SKM-1 (cell line): ENCODE results near the gene ZNF605.
"Not testable (repeated sequence)": the region's sequence is repeated elsewhere in the genome, so short reads cannot be mapped to it uniquely, and the experiment has no call there.

Experiments used
- DNase-seq: peaks from one replicate; lab custom pipeline; 2025; ENCODE audit not compliant: unreplicated experiment; lab: John Stamatoyannopoulos, UW

Gene ZNF605

DNA sequence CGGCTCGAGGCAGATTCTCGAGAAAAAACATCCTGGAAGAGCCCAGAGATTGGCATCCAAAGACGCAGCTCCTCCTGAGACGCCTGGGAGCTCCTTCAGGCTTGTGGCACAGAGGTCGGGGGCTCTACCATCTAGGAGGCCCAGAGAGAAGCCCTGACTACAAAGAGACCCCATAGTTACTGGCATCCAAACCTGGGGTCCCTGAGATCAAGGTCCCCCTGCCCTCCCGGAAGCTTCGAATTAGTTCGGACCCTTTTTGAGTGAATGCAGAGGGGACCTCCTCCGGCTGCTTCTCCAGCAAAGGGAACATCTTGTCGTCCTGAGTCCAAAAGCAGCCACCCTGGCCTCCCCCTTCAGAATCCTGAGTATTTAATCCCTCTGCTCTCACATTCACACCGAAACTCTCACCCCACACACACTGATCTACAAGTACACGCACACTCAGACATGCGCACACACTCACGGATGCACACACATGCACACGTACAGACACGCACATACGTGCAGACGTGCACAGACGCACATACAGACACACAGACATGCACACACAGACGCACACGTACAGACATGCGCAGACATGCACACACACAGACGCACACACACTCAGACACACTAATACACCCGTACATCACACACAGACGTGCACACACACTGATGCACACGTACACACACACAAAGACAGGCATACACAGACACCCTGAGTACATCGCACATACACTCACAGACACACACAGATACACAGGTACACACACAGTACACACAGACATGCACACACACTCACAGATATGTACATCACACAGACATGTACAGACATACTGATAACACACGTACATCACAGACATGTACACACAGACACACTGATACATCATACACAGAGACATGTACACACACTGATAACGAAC is 5.9 kb downstream of the ZNF605 start:
- DNase-seq = no peak

DNA sequence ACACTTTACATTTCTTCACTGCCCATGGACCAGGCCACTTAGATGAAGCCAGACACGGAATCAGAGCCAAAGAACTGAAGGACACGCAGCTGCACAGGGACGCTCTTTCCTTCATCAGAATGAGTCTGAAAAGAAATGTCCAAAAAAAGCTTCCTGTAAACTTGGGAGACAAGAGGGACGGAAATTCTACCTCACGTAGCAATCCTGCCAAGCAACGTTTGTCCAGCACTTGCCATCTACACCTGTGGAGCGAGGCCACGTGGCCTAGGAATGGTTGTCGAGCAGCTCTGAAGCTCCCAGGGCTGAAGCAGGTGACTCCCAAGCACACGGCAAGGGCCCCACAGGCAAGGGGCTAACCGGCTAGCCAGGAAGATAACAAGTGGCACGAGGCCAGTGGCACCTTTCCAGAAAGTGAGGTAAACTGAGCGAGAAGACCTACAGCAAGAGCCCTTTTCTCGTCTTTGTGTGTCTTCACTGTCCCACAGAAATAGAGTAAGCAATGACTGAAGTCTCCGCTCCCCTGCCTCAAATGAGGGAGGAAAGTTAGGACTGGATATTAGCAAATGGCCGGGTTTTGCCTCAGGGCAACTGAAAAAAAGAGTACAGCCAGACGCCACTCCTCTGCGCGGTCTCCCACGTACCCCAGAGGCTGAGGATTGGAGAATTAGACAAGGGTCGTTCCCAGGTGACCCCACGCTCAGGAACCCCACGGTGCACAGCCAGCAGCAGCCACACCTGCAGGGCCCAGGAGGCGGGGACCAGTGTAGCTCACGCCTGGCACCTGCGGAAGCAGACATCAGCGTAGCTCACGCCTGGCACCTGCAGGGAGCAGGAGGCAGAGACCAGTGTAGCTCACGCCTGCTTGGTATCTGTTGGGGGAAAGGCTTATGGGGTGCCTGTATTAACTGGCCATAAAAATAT is 7.7 kb downstream of the ZNF605 start:
- DNase-seq = no peak

DNA sequence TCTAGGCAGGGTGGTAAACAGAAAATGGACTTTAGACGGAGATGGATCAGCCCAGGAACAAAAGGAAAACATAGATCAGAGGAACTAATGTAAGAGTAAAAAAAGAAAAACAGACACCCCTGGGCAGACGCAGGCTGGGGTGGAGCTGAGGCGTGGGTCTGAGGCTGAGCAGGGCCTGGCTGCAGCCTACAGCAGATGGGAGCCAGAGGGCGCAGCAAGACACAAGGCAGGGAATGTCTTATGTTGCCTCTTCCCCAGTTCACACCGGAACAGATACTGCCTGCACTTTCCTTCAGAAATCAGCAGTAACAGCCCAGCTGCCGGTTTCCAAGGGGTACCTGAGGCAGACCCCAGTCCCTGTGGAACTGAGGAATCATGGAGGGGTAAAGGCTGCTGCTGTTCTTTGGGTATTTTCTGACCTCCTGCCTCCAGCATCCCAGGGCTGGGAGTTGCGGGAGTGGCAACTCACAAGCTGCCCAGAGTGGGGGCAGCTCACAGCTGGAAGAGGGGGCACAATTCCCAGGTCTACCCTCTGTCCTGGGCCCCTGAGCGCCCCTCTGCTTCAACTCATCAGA is 9.8 kb downstream of the ZNF605 start:
- DNase-seq = no peak

DNA sequence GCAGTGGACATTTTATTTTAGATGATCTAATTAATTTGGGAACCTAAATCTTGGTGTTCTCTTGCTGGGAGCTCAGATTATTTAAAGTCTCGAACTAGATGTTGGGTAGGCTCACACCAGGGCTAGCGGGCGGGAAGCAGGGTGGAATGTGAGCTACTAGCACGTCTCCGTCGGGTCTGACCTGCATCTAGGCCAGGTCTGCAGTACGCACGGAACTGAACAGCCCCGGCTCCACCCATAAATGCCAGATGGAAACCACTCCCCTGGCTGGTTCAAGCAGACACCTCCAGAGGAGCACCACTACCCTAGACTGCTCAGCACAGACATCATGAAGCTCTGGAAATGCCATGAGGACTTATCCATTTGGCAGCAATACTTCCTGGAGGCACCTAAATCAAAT is 10.3 kb downstream of the ZNF605 start:
- DNase-seq = no peak

- DNase-seq = no peak
These were observed 13.5 kb downstream of the ZNF605 start for GRCh38 chr12:132942611-132943010.

DNA sequence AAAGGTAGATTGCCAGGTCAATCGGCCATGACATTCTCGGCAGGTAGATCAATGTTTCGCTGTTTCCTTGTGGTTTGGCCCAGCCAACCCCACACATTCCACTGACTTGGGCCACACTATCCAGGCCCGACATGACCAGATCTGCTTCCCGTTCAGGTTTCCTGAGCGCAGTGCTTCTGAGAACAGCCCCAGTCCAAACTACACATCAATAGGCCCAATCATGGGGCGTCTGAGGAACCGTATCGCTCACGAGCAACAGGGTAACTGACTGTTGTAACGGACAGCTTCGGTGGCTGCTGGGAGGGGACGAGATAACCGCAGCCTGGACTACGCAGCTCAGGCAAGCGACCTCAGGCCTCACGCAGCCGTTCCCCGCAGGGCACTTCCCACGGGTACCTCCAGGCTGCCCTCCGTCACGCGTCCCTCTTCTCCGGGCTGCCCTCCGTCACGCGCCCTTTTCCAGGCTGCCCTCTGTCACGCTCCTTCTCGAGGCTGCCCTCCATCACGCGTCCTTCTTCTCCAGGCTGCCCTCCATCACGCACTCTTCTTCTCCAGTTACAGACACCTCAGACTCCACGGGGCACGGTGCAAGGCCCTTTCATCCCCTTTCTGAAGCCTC is 14.7 kb downstream of the ZNF605 start:
- no peak for DNase-seq

DNA sequence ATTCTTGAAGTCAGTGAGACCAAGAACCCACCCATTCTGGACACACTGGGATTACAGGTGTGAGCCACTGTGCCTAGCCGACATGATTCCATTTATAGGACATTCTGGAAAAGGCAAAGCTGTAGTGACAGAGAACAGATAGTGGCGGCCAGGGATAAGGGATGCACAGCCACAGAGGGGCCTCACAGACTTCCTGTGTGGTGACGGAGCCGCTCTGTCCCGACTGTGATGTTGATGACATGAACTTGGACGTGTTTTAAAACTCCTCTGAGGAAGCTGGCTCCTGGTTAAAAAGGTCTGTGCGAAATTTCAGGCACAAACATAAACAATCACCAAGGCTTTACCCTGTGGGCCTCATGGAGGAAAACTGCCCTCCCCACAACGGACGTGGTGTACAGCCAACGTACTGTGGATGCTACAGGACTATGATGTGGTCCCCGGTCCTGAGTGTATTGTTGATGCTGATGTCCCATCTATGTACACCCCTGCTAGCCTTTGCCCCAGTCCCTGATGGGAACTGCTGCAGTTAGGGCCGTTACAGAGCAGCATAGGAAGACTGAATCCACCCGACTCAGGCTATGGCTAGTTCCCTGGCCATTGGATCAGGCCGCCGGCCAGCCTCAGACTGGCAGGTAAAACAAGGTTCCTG is 15.9 kb downstream of the ZNF605 start:
- DNase-seq = no peak

DNA sequence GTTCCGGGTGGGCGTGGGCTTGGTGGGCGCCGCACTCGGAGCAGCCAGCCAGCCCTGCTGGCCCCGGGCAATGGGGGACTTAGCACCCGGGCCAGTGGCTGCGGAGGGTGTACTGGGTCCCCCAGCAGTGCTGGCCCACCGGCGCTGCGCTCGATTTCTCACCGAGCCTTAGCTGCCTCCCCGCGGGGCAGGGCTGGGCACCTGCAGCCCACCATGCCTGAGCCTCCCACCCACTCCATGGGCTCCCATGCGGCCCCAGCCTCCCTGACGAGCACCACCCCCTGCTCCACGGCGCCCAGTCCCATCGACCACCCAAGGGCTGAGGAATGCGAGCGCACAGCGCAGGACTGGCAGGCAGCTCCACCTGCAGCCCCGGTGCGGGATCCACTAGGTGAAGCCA is 17.3 kb downstream of the ZNF605 start:
- DNase-seq = not testable (repeated sequence)

DNA sequence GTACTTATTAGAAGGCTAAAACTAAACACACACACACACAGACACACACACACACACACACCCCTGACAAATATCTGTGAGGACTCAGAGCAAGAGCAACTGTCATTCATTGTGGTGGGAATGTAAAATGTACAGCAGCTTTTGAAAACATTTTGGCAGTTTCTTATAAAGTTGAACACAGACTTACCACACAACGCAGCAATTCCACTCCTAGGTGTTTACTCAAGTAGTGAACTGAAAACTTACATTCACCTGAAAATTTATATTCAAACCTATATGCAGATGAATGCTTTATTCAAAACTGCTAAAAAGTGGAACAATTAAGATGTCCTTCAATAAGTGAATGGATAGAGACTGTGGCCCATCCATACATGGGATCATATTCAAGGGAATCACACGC is 18.6 kb downstream of the ZNF605 start:
- no peak for DNase-seq

- not testable (repeated sequence) for DNase-seq
These were observed 19.2 kb downstream of the ZNF605 start for GRCh38 chr12:132936921-132937320.

DNA sequence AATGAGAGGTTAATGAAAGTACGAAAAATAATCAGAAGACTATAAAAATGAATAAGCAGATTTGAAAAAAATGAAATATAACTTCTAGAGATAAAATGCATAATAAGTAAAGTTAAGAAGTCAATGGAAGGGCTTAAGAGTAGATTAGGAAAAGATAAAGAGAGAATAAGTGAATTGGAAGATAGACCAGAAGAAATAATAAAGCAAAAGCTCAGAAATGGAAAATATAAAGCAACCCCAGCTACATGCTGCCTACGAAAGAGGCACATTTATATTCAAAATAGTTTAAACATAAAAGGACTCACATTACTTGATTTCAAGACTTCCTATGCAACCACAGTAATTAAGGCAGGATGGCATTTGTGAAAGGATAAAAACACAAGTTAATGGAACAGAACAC is 19.9 kb downstream of the ZNF605 start:
- no peak for DNase-seq

DNA sequence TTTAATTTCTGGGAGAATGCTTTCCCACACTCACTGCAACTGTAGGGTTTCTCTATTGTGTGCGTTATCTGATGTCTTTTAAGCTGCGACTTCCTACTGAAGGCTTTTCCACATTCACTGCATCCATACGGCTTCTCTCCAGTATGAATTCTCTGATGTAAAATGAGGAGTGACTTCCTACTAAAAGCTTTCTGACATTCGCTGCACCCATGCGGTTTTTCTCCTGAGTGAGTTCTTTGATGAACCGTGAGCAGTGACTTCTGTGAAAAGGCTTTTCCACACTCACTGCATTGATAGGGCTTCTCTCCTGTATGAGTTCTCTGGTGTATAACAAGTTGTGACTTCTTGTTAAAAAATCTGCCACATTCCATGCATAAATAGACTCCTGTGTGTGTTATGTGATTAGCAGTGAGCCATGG is 29.7 kb downstream of the ZNF605 start:
- DNase-seq = no peak

DNA sequence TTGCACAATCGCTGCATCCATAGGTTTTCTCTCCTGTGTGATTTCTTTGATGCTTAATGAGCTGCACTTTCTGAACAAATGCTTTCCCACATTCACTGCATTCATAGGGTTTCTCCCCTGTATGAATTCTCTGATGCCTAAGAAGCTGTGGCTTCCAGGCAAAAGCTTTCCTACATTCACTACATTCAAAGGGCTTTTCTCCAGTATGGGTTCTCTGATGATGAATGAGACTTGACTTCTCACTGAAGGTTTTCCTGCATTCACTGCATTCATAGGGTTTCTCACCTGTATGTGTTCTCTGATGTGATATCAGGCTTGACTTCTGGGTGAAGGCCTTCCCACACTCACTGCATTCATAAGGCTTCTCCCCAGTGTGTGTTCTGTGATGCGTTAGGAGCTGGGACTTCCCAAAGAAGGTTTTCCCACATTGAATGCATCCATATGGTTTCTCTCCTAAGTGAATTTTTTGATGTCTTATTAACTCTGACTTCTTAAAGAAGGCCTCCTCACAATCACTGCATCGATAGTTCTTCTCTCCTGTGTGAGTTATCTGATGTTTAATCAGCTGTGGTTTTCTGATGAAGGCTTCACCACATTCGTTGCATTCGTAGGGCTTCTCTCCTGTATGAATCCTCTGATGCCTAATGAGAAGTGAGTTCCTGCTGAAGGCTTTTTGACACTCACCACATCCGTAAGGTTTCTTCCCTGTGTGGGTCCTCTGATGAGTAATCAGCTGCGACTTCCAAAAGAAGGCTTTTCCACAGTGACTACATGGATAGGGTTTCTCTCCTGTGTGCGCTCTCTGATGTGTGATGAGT is 30.3 kb downstream of the ZNF605 start:
- DNase-seq = no peak

- DNase-seq = no peak
These were observed 31.8 kb downstream of the ZNF605 start for GRCh38 chr12:132924356-132924755.

DNA sequence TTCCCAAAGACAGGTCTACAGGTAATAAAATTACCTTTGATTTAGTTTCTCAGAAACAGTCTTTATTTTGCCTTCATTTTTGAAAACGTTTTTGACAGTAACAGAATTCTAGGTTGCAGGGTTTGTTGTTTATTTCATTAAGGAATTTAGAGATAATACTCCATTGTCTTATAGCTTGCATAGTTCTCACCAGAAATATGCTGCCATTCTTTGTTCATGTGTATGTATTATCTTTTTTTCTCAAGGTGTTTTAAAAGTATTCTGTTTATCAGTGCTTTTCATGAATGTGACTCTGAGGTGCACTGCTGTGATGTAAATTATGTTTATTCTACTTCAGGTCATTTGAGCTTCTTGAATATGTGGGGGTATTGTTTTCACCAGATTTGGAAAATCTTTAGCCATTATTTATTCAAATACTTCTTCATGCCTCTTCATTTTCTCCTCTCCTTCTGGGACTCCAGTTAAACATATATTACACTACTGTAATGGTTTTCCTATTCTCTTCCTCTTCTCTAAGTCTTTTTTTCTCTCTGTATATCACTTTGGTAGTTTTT is 32.7 kb downstream of the ZNF605 start:
- DNase-seq = no peak

DNA sequence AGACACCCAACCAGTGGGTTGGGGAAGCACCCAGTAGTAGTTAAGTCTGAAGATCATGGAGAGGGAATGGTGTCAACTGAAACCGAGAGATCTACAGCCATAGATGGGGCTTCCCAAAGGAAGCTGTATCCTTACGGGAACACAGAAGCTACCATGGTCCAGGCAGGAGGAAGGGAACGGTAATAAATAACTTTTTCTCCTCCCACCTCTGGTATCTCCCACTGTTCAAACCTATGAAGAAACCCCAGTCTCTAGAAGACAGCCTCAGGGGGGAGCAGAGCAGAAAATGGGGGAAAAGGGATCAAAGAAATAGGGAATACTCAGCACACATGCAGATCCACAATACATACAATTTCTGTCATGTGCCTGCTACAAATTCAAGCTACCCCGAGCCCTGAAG is 33.4 kb downstream of the ZNF605 start:
- DNase-seq = no peak

DNA sequence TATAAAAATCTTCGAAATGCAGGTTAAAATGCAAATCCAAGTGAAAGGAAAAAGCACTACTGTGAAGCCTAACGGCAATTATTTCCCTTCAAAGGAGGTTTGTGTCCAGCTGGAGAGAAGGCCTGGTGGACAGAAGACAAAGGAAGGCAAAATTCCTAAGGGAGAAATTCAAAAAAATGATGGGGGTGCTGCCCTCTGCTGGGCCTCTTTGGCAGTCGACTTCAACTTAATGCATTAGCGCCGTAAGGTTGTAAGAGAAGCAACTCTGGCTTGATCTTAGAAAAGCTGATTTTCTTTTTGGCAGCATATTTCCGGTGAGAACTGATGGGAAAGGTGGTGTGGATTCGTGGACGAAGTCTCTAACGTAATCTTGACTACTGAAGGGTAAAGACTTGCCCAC is 34.4 kb downstream of the ZNF605 start:
- DNase-seq = no peak

DNA sequence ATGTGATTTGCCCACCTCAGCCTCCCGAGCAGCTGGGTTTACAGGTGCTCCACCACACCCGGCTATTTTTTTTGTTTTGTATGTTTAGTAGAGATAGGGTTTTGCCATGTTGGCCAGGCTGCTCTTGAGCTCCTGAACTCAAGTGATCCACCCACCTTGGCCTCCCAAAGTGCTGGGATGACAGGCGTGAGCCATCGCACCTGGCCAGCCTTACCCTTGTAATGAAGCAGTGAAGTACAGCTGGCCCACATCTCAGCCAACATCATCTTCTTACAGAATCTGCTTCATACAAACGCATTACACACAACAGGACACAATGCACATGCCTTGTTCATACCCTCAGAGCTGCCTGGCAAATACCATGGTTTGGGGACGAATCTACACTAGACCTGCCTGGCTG is 37.4 kb downstream of the ZNF605 start:
- no peak for DNase-seq

DNA sequence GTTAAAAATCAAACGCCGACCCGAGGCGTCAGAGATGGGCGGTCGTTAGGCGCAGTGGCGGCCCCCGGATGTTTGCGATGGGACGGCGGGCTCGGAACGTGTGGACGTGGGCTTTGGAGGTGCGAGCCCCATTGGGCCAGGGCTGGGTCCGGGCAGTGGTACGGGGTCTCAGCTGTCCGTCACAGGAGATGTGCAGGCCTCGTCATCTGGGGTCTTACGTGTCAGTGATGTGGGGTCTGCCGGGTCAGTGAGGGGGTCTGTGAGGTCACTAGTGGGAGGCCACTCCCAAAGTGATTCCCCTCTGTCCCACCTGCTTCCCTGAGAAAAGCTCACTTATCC is 47.1 kb downstream of the ZNF605 start:
- no peak for DNase-seq
